ENCODE data around the gene SH3BGRL.
A peak's percentile ranks its signal among the peaks of the same experiment; 100 is the strongest.

Gene SH3BGRL

DNA sequence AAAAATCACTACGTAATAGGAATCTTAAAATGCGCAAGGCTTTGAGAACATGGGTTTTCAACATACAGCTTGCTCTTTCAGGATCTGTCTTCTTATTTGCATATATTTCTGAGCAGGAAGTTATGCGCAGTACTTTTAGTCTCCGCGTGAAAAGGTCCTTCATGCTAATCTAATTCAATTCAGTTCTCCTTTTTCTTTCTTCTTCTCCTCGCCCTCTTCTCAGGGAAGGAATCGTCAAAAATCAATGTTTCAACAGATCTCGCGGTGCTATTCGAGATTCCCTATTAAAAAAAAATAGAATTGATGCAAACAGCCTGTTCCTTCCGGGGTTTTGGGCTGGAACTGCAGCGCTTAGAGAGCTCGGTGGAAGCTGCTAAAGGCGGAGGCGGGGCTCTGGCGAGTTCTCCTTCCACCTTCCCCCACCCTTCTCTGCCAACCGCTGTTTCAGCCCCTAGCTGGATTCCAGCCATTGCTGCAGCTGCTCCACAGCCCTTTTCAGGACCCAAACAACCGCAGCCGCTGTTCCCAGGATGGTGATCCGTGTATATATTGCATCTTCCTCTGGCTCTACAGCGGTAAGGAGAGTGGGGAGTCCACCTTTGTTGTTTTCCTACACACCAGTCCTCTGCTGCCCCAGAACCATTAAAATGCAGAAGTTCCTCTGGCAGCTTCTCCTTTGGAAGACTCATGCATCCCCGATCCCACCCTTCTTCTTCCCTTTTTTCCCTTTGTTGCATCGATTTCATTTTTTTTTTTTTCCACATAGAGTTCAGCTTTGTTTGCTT, at the start of gene SH3BGRL, which contains the start of gene HMGN5:
Gene SH3BGRL, plus strand, starts transcription at position 432 of the 785 bp plus-strand sequence. Its CDS starts 99 bp downstream, at position 531.
Gene HMGN5, minus strand, starts transcription at position 243 of the 785 bp plus-strand sequence. CDS start 80,364 bp downstream, outside the sequence.
- DNase-seq, result peak; percentile 67

DNA sequence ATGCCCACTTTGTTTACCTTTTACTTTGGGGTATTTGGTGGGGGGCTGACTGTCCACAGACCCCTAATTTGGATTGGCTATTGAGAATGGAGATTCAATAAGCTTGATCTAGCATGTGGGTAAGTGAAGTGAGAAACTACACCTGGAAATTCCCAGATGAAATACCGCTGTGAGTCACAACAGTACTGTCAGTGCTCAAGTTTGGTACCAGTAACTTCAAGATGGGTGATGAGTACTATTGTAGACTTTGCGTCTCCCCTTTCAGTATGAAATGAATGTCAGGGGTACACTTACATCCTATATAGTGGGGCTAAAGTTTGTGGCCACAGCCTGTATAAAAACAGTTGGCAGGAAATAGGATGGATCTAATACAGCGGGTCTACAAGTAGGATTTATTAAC, 33.5 kb upstream of the SH3BGRL start:
- no peak for DNase-seq

GRCh38 chrX:81174286-81174685, 27.6 kb upstream of the SH3BGRL start:
- DNase-seq, result no peak

DNA sequence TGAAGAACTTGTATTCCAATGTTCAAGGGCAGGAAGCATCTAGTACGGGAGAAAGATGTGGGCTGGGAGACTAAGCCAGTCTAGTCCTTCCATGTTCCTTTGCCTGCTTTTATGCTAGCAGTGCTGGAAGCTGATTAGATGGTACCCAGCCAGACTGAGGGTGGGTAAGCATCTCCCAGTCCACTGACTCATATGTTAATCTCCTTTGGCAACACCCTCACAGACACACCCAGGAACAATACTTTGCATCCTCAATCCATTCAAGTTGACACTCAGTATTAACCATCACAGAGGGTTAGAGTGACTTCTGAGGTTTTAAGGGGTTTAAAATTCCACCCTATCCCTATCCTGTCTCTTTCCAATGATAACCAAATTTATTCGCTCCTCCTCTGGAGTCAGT, 6.6 kb upstream of the SH3BGRL start:
- no peak for DNase-seq

- DNase-seq, result peak; percentile 21
Measured at GRCh38 chrX:81195712-81196111, 6.2 kb upstream of the SH3BGRL start.

GRCh38 chrX:81201071-81201470, 831 bp upstream of the SH3BGRL start:
- no peak for DNase-seq

- DNase-seq, result no peak
Measured at GRCh38 chrX:81202456-81202819, 536 bp downstream of the SH3BGRL start.

- DNase-seq, result no peak
Measured at GRCh38 chrX:81202943-81203342, 1.0 kb downstream of the SH3BGRL start.

DNA sequence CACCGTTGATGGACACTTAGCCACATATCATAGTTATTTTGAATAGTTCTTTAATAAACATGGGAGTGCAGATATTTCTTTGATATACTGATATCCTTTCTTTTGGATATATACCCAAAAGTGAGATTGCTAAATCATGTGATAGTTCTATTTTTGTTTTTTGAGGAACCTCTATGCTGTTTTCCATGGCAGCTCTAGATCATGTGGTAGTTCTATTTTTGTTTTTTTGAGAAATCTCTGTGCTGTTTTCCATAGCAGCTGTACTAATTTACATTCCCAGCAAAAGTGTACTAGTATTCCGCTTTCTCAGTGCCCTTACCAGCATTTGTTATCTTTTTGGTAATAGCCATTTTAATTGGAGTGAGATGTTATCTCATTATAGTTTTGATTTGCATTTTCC, 3.6 kb downstream of the SH3BGRL start:
- DNase-seq, result no peak

- DNase-seq, result no peak
Measured at GRCh38 chrX:81206476-81206875, 4.6 kb downstream of the SH3BGRL start.

DNA sequence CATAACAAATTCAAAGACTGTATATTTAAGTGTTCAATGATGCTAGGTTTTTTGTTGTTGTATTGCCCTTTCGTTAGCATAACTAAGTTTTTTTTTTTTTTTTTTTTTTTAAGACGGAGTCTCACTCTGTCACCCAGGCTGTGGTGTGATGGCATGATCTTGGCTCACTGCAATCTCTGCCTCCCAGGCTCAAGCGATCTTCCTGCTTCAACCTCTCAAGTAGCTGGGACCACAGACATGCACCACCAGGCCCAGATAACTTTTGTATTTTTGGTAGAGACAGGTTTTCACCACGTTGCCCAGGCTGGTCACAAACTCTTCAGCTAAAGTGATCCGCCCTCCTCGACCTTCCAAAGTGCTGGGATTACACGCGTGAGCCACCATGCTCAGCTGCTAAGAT, 7.0 kb downstream of the SH3BGRL start:
- no peak for DNase-seq

DNA sequence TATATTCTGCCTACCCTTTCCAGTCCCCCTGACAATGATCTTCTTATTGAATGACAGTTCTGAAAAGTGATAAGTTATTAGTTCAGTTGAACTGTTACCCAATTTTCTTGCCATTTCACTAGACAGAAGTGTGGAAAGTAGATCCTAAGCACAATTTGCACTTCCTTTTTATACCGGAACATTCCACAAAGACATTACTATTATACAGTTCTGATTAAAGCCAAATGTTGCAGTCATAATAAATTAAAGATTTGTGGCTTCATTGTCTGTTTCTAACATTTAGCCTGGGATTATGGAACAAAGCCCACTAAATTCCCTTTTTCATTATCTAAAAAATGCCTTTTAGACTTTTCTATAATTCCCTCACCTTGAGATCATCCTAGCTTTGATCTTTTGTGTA, 13.8 kb downstream of the SH3BGRL start:
- no peak for DNase-seq

- DNase-seq, result no peak
Measured at GRCh38 chrX:81229229-81229628, 27.3 kb downstream of the SH3BGRL start.

DNA sequence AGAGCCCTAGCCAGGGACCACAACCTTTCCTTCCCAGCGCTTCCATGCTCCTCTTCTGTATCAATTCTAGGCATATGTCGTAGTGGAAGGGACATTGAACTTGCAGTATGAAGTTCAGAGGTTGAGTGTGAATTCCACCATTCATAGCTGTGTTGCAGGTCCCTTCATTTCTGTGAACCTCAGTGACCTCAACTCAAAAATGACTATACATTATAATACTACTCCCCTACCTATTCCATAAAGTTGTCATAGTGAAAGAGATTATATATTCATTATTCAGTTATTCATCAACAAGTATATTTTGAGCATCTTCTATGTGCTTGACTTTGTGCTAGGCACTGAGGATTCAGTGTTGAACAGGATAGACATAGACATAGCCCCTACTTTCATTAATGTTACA, 28.0 kb downstream of the SH3BGRL start:
- DNase-seq, result no peak

- no peak for DNase-seq
Measured at GRCh38 chrX:81231476-81231875, 29.6 kb downstream of the SH3BGRL start.

DNA sequence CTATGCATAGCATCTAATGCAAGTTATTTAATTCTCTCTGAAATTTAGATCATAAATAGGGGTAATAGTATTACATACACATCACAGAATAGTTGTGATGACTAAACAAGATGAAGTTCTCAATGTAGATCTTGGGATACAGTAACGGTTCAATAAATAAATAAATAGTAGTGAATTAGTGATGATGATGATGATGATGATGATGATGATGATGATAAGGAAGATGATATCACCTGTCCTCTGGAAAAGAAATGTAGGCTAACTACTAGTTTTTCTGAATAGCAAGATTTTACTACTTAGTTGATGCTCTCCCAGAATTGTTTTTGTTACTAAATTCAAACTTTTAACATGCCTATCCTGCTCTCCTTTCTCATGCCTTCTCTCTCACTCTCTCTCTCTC, 30.3 kb downstream of the SH3BGRL start:
- no peak for DNase-seq

DNA sequence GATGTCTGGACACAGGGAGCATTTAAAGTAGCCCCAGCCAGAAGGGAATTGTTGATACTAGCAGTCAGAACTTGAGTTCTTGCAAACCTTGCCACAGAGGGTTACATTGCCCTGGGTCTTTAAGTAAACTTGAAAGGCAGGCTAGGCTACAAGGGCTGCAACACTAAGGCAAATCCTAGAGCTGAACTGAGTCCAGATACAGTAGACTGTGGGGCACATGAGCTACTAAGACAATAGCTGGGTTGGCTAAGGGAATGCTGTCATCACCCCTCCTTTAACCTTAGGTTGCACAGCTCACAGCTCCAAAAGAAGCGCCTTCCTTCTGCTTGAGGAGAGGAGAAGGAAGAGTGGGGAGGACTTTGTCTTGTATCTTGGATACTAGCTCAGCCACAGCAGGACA, 35.6 kb downstream of the SH3BGRL start:
- DNase-seq, result no peak

GRCh38 chrX:81238166-81238565, 36.3 kb downstream of the SH3BGRL start:
- no peak for DNase-seq

- DNase-seq, result no peak
Measured at GRCh38 chrX:81240701-81241331, 38.9 kb downstream of the SH3BGRL start.

- no peak for DNase-seq
Measured at GRCh38 chrX:81241753-81242152, 39.9 kb downstream of the SH3BGRL start.

- no peak for DNase-seq
Measured at GRCh38 chrX:81255876-81256275, 54.0 kb downstream of the SH3BGRL start.

- no peak for DNase-seq
Measured at GRCh38 chrX:81257817-81258216, 55.9 kb downstream of the SH3BGRL start.

DNA sequence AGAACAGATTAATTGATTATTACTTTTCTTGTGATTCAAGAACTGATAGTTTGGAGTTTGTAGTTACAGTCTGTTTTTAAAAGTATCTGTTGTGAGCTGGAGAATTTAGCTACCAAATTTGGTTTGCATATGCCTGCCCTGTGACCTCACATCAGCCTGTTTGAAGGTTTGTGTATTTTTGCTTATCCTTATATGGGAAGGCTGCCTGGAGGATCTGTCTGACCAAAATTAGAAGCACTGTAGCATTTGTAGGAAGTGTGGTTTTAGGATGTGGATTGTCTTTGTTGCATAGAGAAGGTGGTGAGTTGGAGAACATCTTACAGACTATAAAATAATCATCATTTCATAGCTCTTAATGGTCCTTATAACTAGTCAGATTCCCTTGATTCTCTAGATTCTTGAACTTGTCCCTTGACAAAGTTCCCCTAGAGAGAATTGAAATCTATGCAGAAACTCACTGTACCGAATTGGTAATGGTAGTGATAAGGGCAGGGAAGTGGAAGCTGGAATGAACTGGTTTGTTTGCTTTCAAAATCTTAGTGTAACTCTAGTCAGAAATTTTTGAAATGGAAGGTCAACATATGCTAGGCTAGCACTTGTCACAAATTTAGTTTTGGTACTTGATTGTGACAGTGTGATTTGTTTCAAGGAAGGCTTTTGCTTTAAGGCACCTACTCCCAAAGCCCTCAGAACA, 57.3 kb downstream of the SH3BGRL start:
- no peak for DNase-seq

Data from stimulated activated naive CD4-positive, alpha-beta T cell treated with Interleukin-2 at 50 U/mL for 16 hours (primary cell).